Trophoblast cell (in vitro differentiated cells and primary cell): ENCODE data around the gene KCNT2.
"Not testable (repeated sequence)": the region's sequence is repeated elsewhere in the genome, so short reads cannot be mapped to it uniquely, and the experiment has no call there.

Source experiments
- DNase-seq, 2 donors: peaks; one replicate each; pipeline ENCODE4 v3.0.0-alpha.2; 2016
- H2AFZ ChIP-seq: 2 replicates; pipeline ENCODE4 v1.6.1; 2013; ENCODE audit warnings: low read length, moderate library complexity, mild to moderate bottlenecking; ENCODE audit not compliant: insufficient read depth, poor library complexity
- H2AK5ac ChIP-seq: 2 replicates; pipeline ENCODE4 v1.6.1; 2013; ENCODE audit warnings: mild to moderate bottlenecking, low read length
- H2BK120ac ChIP-seq: 2 replicates; pipeline ENCODE4 v1.6.1; 2013; ENCODE audit warnings: low read length, mild to moderate bottlenecking, moderate library complexity; ENCODE audit not compliant: insufficient read depth, poor library complexity
- H2BK12ac ChIP-seq: 2 replicates; pipeline ENCODE4 v1.6.1; 2013; ENCODE audit warnings: mild to moderate bottlenecking, low read length, moderate library complexity
- H2BK5ac ChIP-seq: 2 replicates; pipeline ENCODE4 v1.6.1; 2013; ENCODE audit warnings: low read length, low read depth, moderate library complexity, mild to moderate bottlenecking; ENCODE audit not compliant: poor library complexity
- H3K14ac ChIP-seq: 2 replicates; pipeline ENCODE4 v1.6.1; 2013; ENCODE audit warnings: mild to moderate bottlenecking, low read length
- H3K18ac ChIP-seq: 2 replicates; pipeline ENCODE4 v1.6.1; 2013; ENCODE audit warnings: mild to moderate bottlenecking, low read length
- H3K23ac ChIP-seq: 2 replicates; pipeline ENCODE4 v1.6.1; 2013; ENCODE audit warnings: low read length
- H3K27ac ChIP-seq: 2 replicates; pipeline ENCODE4 v1.5.1; 2013; ENCODE audit warnings: low read depth, mild to moderate bottlenecking, inconsistent platforms, low read length, moderate library complexity
- H3K27me3 ChIP-seq: 2 replicates; pipeline ENCODE4 v1.6.1; 2013; ENCODE audit warnings: inconsistent platforms, mild to moderate bottlenecking, low read length, moderate library complexity; ENCODE audit not compliant: insufficient read depth
- H3K36me3 ChIP-seq, 2 experiments: 1 replicate in 1 of 2; 2 replicates in 1 of 2; pipeline ENCODE4 v1.6.1; 2013; ENCODE audit warnings: low read length in 2 of 2, mild to moderate bottlenecking in 2 of 2, moderate library complexity in 1 of 2; ENCODE audit not compliant: insufficient read depth in 2 of 2, control insufficient read depth in 1 of 2
- H3K4ac ChIP-seq: 2 replicates; pipeline ENCODE4 v1.6.1; 2013; ENCODE audit warnings: low read depth, mild to moderate bottlenecking, low read length, moderate library complexity
- H3K4me1 ChIP-seq, 2 experiments: 1 replicate in 1 of 2; 2 replicates in 1 of 2; pipeline ENCODE4 v1.6.1; 2013; ENCODE audit warnings: low read length in 2 of 2, mild to moderate bottlenecking in 2 of 2, moderate library complexity in 1 of 2; ENCODE audit not compliant: insufficient read depth in 2 of 2, control insufficient read depth in 1 of 2
- H3K4me2 ChIP-seq: 2 replicates; pipeline ENCODE4 v1.6.1; 2013; ENCODE audit warnings: inconsistent platforms, mild to moderate bottlenecking, low read length, moderate library complexity
- H3K4me3 ChIP-seq: 2 replicates; pipeline ENCODE4 v1.5.1; 2013; ENCODE audit warnings: mild to moderate bottlenecking, low read depth, low read length, inconsistent platforms
- H3K79me1 ChIP-seq: one replicate; pipeline ENCODE4 v1.6.1; 2013; ENCODE audit warnings: low read length
- H3K79me2 ChIP-seq: 2 replicates; pipeline ENCODE4 v1.6.1; 2013; ENCODE audit warnings: low read length, mild to moderate bottlenecking; ENCODE audit not compliant: control insufficient read depth, insufficient read depth, poor library complexity
- H3K9ac ChIP-seq: 2 replicates; pipeline ENCODE4 v1.6.1; 2013; ENCODE audit warnings: mild to moderate bottlenecking, low read length
- H3K9me3 ChIP-seq: 2 replicates; pipeline ENCODE4 v1.6.1; 2013; ENCODE audit warnings: low read depth, mild to moderate bottlenecking, control low read depth, inconsistent platforms, low read length; ENCODE audit not compliant: insufficient read depth
- H4K12ac ChIP-seq: 2 replicates; pipeline ENCODE4 v1.6.1; 2013; ENCODE audit warnings: low read depth, mild to moderate bottlenecking, low read length, moderate library complexity
- H4K8ac ChIP-seq: 2 replicates; pipeline ENCODE4 v1.6.1; 2013; ENCODE audit warnings: low read depth, mild to moderate bottlenecking, low read length, moderate library complexity
- H4K91ac ChIP-seq: one replicate; pipeline ENCODE4 v1.6.1; 2013; ENCODE audit warnings: low read depth, mild to moderate bottlenecking, low read length, moderate library complexity
- whole genome bisulfite sequencing: extraction: QIAGEN DNeasy Blood & Tissue Kit; methylation state at CpG from one replicate; pipeline ENCODE4 v1.1.7; 2013; ENCODE audit warnings: missing lambda C conversion rate; ENCODE audit not compliant: insufficient read length, insufficient coverage; ENCODE audit errors: extremely low coverage; 5-methylcytosine and 5-hydroxymethylcytosine counted together

KCNT2 gene

DNA sequence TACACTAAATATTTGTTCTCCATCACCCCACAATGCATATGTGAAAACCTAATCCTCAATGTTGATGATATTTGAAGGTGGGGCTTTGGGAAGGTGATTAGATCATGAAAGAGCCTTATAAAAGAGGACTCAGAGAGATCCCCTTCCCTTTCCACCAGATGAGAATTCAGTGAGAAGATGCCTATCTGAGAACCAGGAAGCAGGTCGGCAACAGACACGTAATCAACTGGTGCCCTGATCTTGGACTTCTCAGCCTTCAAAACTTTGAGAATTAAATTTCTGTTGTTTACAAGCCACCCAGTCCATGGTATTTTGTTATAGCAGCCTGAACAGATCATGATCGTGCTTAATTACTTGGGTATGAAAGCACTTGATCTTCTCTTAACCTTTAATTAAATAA is 329.4 kb downstream of the KCNT2 start:
- H4K8ac ChIP-seq = no peak overlapping the region
- no peak overlapping the region for H2AFZ ChIP-seq
- no peak overlapping the region for H4K91ac ChIP-seq
- no peak overlapping the region for H2BK120ac ChIP-seq
- no peak overlapping the region for H2AK5ac ChIP-seq
- no peak overlapping the region for H3K27ac ChIP-seq
- H3K27me3 ChIP-seq = no peaks in the 10 kb centered on the region
- no peak overlapping the region for H3K4me2 ChIP-seq
- H4K12ac ChIP-seq = no peak overlapping the region
- H3K9me3 ChIP-seq = no peaks in the 10 kb centered on the region
- H3K14ac ChIP-seq = no peak overlapping the region
- WGBS = no CpG with 5 or more reads among the region's 3 CpGs
- H3K79me1 ChIP-seq = no peaks in the 10 kb centered on the region
- H3K23ac ChIP-seq = no peak overlapping the region
- DNase-seq = peak; percentile 26 to 60
- H3K18ac ChIP-seq = no peak overlapping the region
- no peak overlapping the region for H2BK12ac ChIP-seq
- H3K79me2 ChIP-seq = no peaks in the 10 kb centered on the region
- no peaks in the 10 kb centered on the region for H3K36me3 ChIP-seq
- no peak overlapping the region for H3K4ac ChIP-seq
- no peak overlapping the region for H3K9ac ChIP-seq
- H3K4me3 ChIP-seq = no peak overlapping the region
- H2BK5ac ChIP-seq = no peak overlapping the region
- H3K4me1 ChIP-seq = no peaks in the 10 kb centered on the region

DNA sequence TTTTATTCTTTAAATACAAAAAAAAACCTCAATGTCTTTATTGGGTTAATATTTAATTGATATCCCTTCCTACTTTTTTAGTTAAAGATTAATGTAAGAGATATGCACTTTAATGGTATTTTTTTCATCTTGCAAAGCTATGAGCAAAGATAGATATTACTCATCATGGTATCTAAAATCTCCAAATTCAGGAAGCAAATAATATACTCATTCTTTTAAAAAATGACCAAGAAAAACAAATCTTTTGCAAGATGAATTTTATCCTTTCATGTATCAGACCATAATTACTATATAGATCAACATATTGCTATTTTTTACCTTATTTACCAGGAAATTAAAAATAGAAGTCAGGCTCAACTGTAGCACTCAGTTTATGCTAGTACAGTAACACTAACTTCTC is 330.4 kb downstream of the KCNT2 start:
- no peak for DNase-seq

DNA sequence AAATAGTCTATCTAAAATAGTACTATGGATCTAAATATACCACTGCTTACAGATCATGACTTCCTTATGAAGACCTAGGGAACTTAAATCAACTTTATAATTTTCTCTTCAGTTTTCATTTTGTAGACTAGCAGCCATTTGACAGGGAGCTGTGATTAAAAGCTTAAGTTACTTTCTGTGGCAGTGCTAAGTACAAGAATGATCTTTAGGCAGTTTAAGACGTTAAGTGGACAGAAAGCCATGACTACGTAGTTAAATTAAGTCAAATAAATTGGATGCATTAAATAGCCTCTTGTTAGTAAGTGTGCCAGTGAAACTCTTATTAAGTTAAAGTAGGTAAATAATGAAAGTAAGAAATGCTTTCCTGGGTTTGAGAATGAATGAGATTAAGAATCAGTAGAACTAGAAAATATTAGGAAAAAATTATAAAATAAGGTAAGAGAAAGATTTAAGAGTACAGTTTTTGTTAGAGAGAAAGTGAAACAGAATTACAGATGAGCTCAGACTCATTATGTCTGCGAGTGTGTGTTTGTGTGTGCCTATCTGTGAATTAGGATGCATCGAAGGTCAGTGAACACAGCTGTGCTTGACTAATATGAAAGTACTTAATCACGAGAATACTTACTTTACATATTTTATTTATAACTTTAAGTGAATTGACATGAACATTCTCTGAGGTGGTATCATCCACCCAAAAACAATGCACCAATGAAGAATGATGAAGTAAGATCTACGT is 336.9 kb downstream of the KCNT2 start:
- Histone ChIP-seq H2BK120ac (no peak overlapping the region), H3K23ac (no peak overlapping the region), H2BK12ac (no peak overlapping the region), H4K12ac (no peak overlapping the region), H3K27me3 (no peaks in the 10 kb centered on the region), H2BK5ac (no peak overlapping the region), H3K9me3 (no peaks in the 10 kb centered on the region), H3K14ac (no peak overlapping the region), H3K79me1 (no peaks in the 10 kb centered on the region), H3K4me3 (no peak overlapping the region), H3K27ac (no peak overlapping the region), H3K36me3 (no peaks in the 10 kb centered on the region), H4K91ac (no peak overlapping the region), H3K4me2 (no peak overlapping the region), H3K4me1 (no peaks in the 10 kb centered on the region), H2AK5ac (no peak overlapping the region), H3K9ac (no peak overlapping the region), H3K79me2 (no peaks in the 10 kb centered on the region), H2AFZ (no peak overlapping the region), H4K8ac (no peak overlapping the region), H3K4ac (no peak overlapping the region), H3K18ac (no peak overlapping the region)
- no CpG with 5 or more reads among the region's 6 CpGs for WGBS
- no peak for DNase-seq

More for the DNA sequence above, 330.4 kb downstream of the KCNT2 start:
- H3K23ac ChIP-seq = no peak overlapping the region
- no peak overlapping the region for H3K18ac ChIP-seq
- H4K12ac ChIP-seq = no peak overlapping the region
- no peak overlapping the region for H3K9ac ChIP-seq
- no peaks in the 10 kb centered on the region for H3K79me2 ChIP-seq
- H3K9me3 ChIP-seq = no peaks in the 10 kb centered on the region
- no peak overlapping the region for H2BK5ac ChIP-seq
- H4K8ac ChIP-seq = no peak overlapping the region
- no peaks in the 10 kb centered on the region for H3K36me3 ChIP-seq
- H2AK5ac ChIP-seq = no peak overlapping the region
- H3K4ac ChIP-seq = no peak overlapping the region
- H2BK12ac ChIP-seq = no peak overlapping the region
- no peak overlapping the region for H4K91ac ChIP-seq
- H3K14ac ChIP-seq = no peak overlapping the region
- no peaks in the 10 kb centered on the region for H3K79me1 ChIP-seq
- no peak overlapping the region for H2BK120ac ChIP-seq
- no peaks in the 10 kb centered on the region for H3K27me3 ChIP-seq
- H3K4me3 ChIP-seq = no peak overlapping the region
- H3K4me2 ChIP-seq = no peak overlapping the region
- no peak overlapping the region for H3K27ac ChIP-seq
- no peaks in the 10 kb centered on the region for H3K4me1 ChIP-seq
- H2AFZ ChIP-seq = no peak overlapping the region

DNA sequence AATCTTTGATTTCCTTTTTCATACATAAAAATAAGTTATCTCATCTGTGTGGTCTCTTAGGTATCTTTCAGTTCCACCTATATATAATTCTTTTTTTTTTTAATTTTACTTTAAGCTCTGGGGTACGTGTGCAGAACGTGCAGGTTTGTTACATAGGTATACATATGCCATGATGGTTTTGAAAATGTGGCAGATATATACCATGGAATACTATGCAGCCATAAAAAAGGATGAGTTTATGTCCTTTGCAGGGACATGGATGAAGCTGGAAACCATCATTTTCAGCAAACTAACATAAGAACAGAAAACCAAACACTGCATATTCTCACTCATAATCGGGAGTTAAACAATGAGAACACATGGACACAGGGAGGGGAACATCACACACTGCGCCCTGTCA is 345.2 kb downstream of the KCNT2 start:
- not testable (repeated sequence) for H3K23ac ChIP-seq, H3K4me1 ChIP-seq, H3K4me2 ChIP-seq, H3K4ac ChIP-seq, H3K36me3 ChIP-seq, H2AFZ ChIP-seq, H3K79me2 ChIP-seq, H3K9me3 ChIP-seq, H2AK5ac ChIP-seq, H2BK12ac ChIP-seq, H3K14ac ChIP-seq, DNase-seq, H3K18ac ChIP-seq, H3K79me1 ChIP-seq, H4K12ac ChIP-seq, H4K8ac ChIP-seq, H4K91ac ChIP-seq, H2BK5ac ChIP-seq, H3K4me3 ChIP-seq, H3K9ac ChIP-seq, H3K27ac ChIP-seq, H3K27me3 ChIP-seq, H2BK120ac ChIP-seq
- WGBS = no CpG with 5 or more reads among the region's 4 CpGs
